ENCODE measurements around the gene CRB3. TPM values are rescaled to one million over a fixed set of nuclear protein-coding genes. Genes with fewer than 3 reads are reported as not detected.

Gene CRB3
- total and polyA plus RNA-seq, 9 of the 15 experiments (the other 6 are each of a cell fraction or from before 2014, with no cell fraction given), result 0.49 TPM; not detected in 8

- TF ChIP-seq ZNF407 (IDR thresholded peaks at IDR 0.05; ENCODE audit: low read depth), result no peak
- TF ChIP-seq ZNF311 (CRISPR knock-in tag; IDR thresholded peaks at IDR 0.05), result no peak
- no peak for TF ChIP-seq ZFP36 (IDR thresholded peaks at IDR 0.05; ENCODE audit: low read depth, low read length, partially characterized antibody)
- no peak for TF ChIP-seq PREB (CRISPR knock-in tag; IDR thresholded peaks at IDR 0.05)
- TF ChIP-seq TCF15 (CRISPR knock-in tag; IDR thresholded peaks at IDR 0.05), result no peak
- TF ChIP-seq ZNF644 (tag; IDR thresholded peaks at IDR 0.05; ENCODE audit: low read depth), result no peak
- no peak for TF ChIP-seq RFX7 (CRISPR knock-in tag; IDR thresholded peaks at IDR 0.05)
- TF ChIP-seq MITF (IDR thresholded peaks at IDR 0.05), result no peak
- 0 out of 4 replicates have a peak, but pooled peaks have one; percentile 49 to 50 for TF ChIP-seq ARNT (IDR thresholded peaks at IDR 0.05)
- TF ChIP-seq STAT6 (CRISPR knock-in tag; IDR thresholded peaks at IDR 0.05), result no peak
- no peak for TF ChIP-seq MLLT1 (IDR thresholded peaks at IDR 0.05)
These were observed 3.8 kb upstream of the CRB3 start (continued) for GRCh38 chr19:6460099-6460884.

All from K562 (cell line).